Raji (cell line): Measurements from ENCODE around the gene STK32A.

Source experiments
- POLR2A ChIP-seq: IDR thresholded peaks from 2 replicates; pipeline ENCODE4 v1.6.1; 2011; ENCODE audit warnings: low read depth, low read length, control low read depth; ENCODE audit not compliant: insufficient read depth

The STK32A gene

GRCh38 chr5:147234825-147235635 lies at the start of gene STK32A:
TSS of gene STK32A (plus strand) at chr5:147235026. CDS start at chr5:147239635, 4,609 bp downstream.
- TF ChIP-seq POLR2A, result no peak

GRCh38 chr5:147187099-147187540 lies 47.7 kb upstream of the STK32A start:
- TF ChIP-seq POLR2A, result no peak

GRCh38 chr5:147188200-147189108 lies 46.4 kb upstream of the STK32A start:
- TF ChIP-seq POLR2A, result no peak

GRCh38 chr5:147189109-147189424 lies 45.8 kb upstream of the STK32A start:
- no peak for TF ChIP-seq POLR2A

- no peak for TF ChIP-seq POLR2A
Measured at GRCh38 chr5:147190331-147190730, 44.5 kb upstream of the STK32A start.

- TF ChIP-seq POLR2A, result no peak
Measured at GRCh38 chr5:147193123-147193522, 41.7 kb upstream of the STK32A start.

- no peak for TF ChIP-seq POLR2A
Measured at GRCh38 chr5:147200004-147200403, 34.8 kb upstream of the STK32A start.

- TF ChIP-seq POLR2A, result no peak
Measured at GRCh38 chr5:147203213-147203612, 31.6 kb upstream of the STK32A start.

GRCh38 chr5:147204576-147204975 lies 30.2 kb upstream of the STK32A start:
- no peak for TF ChIP-seq POLR2A

GRCh38 chr5:147208134-147208533 lies 26.7 kb upstream of the STK32A start:
- TF ChIP-seq POLR2A, result no peak

GRCh38 chr5:147216552-147217154 lies 18.2 kb upstream of the STK32A start:
- no peak for TF ChIP-seq POLR2A

GRCh38 chr5:147223343-147223742 lies 11.5 kb upstream of the STK32A start:
- no peak for TF ChIP-seq POLR2A

GRCh38 chr5:147223948-147224791 lies 10.7 kb upstream of the STK32A start:
- TF ChIP-seq POLR2A, result no peak

- no peak for TF ChIP-seq POLR2A
Measured at GRCh38 chr5:147225938-147226337, 8.9 kb upstream of the STK32A start.

GRCh38 chr5:147226512-147226911 lies 8.3 kb upstream of the STK32A start:
- no peak for TF ChIP-seq POLR2A
